Stimulated activated CD4-positive, alpha-beta T cell treated with anti-CD3 and anti-CD28 coated beads, Interleukin-12 subunit alpha, Interleukin-12 subunit beta, amount 100 ng/mL, for 24 hours (primary cell): Measurements from ENCODE around the gene POLR2M.

Experiments used
- DNase-seq, 2 experiments: peaks; one replicate each; pipeline ENCODE4 v3.0.0-alpha.2; 2020; ENCODE audit warnings: low read depth in 2 of 2

POLR2M gene

DNA sequence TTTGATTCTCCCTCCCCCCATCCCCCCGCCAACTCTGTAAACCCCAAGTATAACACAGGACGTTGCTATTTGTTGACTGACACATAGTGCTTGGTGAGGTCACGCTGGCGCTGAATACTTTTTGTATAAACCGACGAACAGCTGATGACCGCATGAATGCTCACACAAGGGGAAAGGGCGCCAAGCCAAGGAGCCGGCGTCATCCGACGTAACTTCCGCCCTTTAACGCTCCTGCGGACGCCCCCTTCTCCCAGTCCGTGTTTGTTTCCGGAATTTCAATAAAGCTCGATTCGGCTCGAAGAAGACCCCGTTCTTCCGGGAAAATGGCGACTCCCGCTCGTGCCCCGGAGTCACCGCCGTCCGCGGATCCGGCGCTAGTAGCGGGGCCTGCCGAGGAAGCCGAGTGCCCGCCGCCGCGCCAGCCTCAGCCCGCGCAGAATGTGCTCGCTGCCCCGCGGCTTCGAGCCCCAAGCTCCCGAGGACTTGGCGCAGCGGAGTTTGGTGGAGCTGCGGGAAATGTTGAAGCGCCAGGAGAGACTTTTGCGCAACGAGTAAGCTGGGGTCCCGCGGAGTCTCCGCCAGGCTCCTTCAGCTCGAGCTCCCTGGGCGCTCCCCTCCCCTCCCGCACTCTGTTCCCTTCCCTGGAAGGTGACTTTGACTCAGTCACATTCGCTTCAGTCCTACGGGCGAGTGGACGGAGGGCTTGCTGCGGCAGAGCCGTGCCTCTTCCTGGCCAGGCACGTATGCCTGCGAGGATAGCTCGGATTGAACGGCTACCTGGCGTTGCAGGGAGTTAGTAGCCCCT, at the start of gene POLR2M:
POLR2M (plus strand) TSS at position 310 of the 805 bp plus-strand sequence; CDS start at position 439, 129 bp downstream.
- peak; percentile 83 to 84 for DNase-seq

DNA sequence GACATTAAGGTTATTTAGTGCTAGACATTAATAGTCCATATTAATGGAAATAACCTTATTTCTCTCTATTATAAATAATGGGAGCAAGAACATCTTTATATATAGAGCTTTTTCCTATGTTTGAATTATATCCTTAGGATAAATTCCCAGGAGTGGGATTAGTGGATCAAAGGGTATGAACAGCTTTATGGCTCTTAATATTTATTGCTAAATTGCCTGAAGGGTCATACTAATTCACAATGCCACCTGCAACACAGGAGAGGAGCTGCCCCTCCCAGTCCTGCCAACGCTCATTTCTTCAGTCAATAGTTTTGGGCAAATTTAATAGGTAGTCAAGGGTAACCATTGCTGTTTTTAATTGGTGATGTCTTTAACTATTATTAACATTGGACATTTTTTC, 48.9 kb upstream of the POLR2M start:
- DNase-seq: no peak

DNA sequence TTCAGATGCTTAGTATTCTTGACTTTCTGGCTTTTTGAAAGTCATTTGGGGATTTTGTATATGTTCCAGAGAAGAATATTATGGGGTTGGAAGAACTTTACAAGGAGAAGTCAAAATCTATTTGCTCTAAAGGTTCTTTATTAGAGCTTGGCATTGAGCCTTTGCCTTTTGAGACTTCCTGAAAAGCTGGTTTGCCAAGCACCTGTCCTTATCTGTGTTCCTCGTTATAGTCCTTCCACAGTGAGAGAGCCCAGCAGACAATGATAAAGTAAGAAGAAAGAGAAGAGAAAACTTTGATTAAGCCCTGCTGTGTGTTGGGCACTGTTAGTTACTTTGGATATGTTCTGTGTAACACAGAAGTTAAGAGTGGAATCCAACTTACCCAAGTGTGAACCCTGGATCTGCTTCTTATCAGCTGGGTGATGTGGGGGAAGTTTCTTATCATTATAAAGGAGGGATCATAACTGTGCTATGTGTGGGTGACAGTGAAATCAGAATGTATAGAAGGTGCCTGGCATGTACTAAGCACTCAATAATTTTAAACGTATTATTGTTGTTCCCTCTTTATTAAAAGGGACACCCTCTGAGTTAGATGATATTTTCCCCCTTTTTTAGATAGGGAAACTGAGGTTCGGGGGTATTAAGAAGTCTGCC, 44.3 kb upstream of the POLR2M start:
- no peak for DNase-seq

DNA sequence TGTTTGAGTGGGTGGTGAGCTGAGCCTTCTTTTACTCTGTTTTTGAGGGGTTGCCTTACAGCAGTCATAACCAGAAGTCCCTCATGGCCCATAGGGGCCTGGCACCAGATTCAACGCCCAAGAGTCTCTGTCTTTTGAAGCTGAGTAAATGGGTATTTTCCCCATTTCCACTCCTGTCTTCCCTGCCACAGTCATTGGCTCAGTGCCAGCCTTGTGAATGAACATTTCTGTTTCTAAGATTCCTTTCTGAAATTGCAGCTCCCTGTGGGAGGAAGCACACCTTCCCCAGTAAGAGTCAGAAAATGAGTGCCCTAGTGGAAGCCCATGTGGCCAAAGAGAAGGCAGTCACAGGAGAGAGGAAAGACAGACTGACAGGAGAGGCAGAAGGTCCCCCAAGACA, 43.7 kb upstream of the POLR2M start:
- no peak for DNase-seq

DNA sequence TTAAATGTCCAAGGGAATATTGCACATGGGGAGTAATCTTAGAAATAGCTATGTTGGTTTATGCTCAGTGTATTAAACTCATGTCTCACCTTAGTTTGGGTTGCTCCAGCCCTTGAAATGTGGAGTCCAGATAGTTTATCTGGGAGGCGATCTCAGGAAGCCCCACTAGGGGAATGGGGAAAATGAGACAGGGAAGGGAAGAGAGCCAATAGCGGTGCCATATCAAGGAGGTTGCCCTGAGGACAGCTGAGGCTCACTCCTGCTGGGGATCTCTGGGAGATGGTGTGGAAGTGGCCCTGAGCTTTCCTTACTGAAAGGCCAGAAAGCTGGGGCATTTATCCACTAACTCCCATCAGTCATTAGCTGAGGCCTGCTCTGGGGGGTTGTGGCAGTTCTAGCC, 43.3 kb upstream of the POLR2M start:
- DNase-seq: no peak

DNA sequence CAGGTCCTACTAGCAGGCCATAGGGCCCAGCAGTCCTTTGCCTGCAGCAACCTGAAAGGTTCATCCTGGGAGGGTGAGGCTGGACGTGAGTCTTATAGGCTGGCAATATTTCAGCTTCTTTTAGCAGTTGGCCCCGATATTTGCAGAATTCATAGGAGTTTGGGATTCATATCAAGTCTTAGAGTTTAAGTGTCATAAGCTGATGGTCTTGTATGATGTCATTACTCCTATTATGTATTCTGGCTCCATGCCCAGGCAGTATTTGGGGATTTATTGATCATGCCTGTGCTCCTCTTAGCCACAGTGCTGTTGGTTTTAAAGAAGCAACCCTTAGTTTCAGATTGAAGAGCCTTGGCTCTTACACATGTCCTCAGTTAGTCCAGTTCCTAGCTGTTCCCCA, 41.3 kb upstream of the POLR2M start:
- no peak for DNase-seq

DNA sequence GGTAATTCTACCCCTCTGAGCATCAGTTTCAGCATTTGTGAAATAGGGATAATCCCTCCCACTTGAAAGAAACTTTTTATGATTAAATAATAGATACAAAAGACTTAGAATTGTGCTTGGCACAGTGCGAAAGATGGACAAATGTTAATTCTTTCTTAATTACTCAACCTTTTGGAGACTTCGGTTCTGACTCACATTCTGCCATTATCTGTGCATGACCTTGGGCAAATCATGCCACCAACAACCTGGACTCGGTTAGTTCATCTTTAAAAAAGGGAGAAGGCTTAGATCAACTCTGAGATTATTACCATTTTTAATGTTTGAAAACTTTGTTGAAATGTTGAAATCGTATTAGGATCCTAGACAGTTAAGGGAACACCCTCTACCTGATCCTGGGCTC, 40.6 kb upstream of the POLR2M start:
- DNase-seq: no peak

DNA sequence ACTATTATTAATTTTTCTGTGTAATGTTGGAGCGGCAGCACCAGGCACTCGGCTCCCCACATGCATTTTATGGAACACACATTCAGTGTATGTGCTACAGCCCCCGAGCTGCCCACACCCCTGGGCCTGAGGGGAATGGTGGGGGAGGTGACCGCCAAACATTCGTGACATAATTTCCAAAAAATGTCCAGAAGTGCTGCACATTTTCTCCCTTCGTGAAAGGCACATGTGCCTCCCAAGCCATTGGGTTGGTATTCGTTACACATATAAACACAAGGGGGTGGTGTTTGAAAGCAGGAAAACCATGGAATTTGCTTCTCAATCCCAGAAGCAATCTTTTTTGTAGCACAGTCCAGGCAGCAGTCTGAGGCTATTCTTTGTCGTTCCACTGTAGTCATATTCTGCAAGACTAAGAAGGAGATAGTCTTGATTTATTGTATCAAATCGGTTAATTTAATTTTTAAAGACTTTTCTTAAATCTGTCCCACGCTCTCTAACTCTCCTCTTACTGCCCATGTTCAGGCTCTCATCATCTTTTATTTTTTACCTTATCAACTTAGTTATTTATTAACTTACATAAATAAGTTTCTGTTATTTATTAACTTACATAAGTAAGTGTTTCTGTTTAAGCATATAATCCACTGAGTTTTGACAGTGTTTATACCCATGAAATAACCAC, 39.2 kb upstream of the POLR2M start:
- no peak for DNase-seq

DNA sequence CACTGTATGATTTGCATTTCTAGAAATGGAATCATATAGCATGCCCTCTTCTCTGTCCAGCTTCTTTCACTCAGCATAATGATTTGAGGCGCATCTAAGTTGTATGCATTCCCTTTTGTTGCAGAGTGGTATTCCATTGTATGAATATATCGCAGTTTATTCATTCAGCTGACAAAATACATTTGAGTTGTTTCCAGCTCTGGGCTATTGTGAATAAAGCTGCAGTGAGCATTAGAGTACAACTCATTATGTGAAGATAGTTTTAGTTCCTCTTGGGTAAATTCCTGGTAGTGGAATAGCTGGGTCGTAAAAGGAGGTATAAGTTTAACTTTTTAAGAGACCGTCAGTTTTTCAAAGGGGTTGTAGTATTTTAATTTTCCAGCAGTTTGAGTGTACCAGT, 38.5 kb upstream of the POLR2M start:
- DNase-seq: no peak

DNA sequence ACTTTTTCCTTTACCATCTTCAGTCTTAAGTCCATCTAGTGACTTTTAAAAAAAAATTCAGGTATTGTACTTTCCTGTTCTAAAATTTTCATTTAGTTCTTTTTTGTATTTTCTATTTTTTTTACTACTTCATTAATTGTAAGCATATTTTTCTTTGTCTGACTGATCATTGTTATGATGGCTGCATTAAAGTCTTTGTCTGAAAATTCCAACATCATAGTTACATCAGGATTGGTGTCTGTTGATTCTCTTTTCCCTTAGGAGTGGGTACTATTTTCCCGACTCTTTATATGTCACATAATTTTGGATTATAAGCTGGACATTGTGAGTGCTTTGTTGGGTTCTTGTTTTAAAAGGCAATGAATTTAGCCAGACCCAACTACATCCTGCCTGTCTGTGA, 34.9 kb upstream of the POLR2M start:
- DNase-seq: no peak

DNA sequence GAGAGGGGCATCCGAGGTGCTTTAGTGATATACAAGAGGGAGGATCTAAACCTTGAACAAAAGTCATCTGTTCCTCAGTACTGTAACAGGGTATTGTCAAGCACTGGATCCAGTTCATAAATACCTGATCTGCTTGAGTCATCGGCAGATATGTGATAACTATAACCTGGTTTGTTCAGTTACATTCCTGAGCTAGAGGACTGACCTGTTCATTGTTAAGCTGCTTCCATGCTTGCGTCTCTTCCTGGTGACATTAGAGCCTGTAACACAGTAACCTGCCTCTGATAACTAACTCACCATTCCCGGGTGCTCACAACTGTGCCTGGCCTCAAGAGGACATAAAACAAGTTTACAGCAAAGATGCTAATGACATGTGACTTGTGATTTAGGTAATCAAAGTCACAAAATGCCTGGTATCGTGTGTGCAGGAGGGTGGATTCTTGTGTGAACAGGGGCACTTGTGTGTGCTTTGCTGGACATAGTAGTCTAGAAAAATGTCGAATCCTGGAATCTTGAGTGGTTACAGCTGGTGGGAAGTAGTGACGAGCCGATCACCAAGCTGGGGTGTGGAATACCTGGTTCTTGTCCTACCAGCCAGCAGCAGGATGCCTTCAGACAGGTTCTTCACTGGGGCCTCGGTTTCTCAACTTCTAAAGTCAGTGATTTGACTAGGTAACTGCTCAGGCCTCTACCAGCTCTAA, 30.9 kb upstream of the POLR2M start:
- no peak for DNase-seq

DNA sequence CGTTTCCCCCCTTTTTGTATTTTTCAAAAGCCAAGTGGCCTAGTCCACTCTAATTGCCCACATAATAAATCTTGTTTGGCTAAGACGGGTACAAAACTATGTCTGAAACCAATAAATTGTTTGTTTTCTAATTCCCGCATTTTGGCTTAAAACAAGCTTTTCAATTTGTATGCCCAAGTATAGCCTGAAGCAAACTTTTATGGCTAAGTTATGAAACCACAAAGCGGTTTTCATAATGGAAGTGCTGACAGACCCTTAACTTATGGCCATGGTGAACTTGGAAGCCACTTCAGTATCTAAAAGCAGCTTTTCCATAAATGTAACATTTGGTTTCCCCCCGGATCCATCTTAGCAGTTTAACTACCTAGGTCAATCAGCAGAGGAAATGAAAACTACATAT, 29.9 kb upstream of the POLR2M start:
- DNase-seq: no peak

DNA sequence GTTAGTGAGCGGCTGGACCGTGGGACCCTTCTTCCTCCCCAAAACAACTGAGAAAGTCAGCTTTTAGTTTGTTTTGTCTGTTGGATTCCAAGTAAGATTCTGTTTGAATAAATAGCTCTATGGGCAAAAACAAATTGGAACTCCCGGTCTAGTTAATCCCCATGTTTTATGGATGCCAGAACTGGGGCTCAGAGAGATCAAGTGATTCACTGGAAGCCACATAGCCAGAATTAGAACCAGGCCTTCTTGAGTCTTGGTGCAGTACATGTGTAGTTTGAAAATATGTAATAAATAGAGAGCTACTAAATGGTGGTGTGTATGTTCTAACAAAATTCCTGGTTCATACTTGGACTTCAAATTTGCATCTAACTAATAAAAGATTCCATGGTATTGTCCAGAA, 29.3 kb upstream of the POLR2M start:
- DNase-seq: no peak

DNA sequence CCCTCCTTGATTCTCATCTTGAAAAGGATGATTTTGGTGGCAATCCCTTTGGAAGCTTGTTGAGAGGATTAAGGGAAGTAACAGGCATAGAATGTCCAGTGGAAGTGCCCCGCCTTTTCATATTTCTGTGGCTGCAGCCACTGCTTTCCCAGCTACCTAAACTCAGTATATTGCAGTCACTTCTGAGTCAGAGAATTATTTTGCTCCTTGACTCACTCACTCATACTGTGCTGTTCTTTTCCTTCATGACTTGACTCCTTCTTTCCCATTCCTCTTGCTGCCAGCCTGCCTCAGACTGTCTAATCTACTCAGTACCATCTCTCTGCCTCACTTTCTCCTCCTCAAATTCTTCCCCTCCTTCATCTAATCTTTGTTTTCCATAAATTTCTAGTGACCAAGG, 26.5 kb upstream of the POLR2M start:
- no peak for DNase-seq

DNA sequence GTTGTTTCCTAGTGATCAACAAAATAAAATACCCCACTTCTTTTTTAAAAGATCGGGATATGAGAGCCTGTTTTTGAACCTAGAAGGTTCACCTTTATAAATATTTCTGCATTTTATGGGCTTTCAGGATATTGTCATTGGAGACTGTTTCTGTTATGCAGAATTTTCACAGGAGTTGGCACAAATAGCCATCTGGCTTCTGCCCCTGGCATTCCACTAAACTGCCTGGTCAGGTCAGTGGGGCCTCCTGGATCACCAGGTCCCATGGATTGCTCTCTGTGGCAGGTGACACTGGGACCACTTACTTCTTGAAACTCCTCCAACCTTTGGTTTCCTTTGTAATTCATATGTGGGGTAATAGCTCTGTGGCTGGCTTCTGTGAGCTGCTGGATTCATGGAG, 25.5 kb upstream of the POLR2M start:
- DNase-seq: no peak

DNA sequence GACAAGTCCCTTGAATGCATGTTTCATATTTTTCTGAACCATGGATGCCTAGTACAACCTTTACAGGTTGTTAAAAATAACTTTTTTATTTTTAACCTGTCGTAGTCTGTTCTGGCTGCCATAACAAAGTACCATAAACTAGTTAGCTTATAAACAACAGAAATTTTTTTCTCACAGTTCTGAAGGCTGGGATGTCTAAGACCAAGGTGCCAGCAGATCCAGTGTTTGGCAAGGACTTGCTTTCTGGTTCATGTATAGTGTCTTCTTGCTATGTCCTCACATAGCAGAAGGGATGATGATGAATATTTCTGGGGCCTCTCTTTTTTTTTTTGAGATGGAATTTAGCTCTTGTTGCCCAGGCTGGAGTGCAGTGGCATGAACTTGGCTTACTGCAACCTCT, 23.0 kb upstream of the POLR2M start:
- no peak for DNase-seq

DNA sequence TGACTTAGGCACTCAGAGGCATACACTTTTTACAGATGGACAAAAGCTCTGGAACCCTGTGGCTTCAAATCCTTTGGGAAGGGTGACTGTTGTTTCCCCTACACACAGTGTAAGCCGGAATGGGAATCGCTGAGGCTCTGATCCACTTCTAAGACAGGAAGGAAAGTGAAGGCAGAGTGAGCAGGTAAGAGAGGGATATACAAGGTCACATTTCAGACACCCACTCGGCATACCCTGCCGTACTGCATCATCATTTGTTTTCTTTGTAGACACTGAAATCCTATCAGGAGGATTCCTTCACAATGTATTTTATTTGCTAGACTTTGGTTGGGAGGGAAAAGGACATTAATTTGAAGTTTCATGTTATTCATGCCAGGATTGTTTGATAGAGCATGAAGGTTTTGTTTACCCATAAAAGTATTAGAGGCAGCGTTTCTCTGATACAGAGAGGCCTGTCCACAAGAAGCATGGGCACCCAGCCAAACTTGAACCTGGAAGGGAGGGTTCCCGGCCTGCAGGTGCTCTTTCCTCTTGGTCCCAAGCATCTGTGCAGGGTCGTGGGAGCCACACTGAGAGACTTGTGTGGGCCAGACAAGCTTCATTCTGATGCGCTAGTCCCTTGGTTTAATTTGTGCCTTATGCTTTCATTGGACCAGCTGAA, 21.9 kb upstream of the POLR2M start:
- no peak for DNase-seq

DNA sequence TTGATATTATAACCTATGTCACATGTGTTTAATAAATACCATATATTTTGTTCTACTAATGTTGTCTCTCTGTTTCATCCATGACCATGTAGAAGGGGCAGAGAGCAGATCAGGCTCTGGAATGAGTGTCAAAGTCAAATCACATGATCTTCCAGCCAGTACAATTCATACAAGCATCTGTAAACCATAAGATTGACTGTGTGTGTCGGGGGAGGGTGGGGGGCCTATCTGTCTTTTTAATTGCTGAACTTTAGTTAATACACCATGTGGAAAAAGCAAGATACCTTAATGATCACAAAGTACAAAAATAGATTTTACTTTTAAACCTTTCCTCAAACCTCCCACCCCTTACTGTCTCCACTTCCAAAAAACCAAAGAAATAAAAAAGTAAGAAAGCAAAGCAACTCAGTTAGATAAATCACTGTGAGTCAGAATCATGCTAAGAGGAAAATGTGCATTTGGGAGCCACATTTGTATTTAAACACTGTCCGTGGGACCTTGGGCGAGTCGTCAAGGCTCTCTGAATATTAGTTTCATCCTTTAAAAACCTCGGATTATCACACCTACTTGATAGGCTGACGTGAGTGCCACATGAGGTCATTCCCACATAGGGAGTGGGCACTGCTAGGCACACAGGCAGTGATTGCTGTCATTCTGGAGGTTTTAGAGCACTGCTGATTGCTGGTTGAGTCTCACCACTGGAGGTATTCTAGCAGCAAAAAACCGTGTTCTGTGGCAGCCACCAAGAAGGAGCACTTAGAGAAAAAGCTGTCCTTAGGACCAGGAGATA, 21.0 kb upstream of the POLR2M start:
- DNase-seq: no peak

DNA sequence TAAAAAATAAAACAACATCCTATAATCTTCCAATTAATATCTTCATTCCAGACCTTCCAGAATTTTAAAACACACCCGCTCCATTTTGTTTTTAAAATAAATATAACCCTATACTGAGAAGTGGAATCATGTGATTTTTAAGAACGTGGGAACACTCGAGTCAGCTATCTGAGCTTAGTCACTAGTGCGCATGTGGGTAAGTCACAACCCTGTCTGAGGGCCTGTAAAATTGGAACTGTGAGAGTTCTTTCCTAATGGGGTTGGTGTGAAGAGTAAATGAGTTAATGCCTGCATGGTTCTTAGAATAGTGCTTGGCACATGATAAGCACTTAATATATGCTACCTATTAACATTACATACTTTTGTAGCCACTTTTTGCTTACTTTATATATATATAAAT, 19.9 kb upstream of the POLR2M start:
- DNase-seq: no peak

DNA sequence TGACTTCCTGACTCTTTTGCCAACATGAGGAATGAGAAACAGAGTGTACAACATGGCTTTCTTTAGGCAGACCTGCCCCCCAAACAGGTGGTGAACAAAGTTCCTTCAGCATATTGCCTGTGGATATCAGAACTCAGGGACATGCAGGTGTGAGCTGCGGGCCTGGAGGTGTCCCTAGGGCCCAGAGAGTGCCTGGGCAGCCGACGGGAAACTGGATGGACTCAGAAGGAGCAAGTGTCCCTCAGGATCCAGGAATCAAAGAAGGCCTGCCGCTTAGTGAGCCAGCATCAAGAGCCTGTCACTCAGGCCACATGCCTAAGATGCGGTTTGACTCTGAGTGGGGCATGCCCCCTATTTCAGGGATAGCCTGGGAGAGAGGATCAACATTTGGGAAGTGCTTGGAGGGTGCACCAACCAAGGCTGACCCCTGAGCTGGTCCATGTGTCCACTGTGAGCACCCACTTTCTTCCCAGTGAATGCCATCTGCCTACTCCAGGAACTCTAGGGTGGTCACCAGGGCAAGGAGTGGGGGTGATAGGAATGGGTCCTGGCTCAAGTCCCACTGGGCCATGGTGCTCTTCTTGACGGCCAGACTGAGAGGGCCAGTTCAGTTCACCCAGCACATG, 16.1 kb upstream of the POLR2M start:
- no peak for DNase-seq

DNA sequence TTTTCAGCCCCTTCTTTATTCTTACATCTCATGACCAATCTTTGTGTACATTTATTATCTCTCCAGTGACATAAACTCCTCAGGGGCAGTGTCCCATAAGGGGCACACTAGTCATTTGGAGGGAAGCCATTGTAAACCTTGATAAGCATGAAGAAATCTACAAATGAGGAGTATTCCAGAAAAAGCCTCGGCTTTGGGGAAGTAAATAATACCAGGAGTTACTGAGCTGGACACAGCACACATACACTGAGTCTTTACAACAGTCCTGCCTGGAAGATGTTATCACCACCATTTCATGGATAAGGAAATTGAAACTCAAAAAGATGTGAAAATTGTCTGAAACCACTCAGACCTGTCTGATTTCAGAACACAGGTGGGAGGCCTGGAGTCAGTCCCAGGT, 15.4 kb upstream of the POLR2M start:
- DNase-seq: no peak
